T-helper 1 cell treated with Interleukin-12 subunit alpha and Interleukin-12 subunit beta and Interleukin-4 antibody, amounts not matched to agents 30 μg/mL and 1 μg/mL, for 36 hours (primary cell): ENCODE measurements around the gene ASRGL1.
"Not testable (repeated sequence)": the region's sequence is repeated elsewhere in the genome, so short reads cannot be mapped to it uniquely, and the experiment has no call there.

Experiments
- H3K27ac Mint-ChIP-seq: one replicate; pipeline ENCODE4 v1.8.0; 2021; ENCODE audit warnings: mild to moderate bottlenecking, mixed read lengths
- H3K27me3 Mint-ChIP-seq: one replicate; pipeline ENCODE4 v1.8.0; 2021; ENCODE audit warnings: low read depth, mixed read lengths
- H3K36me3 Mint-ChIP-seq: one replicate; pipeline ENCODE4 v1.8.0; 2021; ENCODE audit warnings: low read depth, mixed read lengths
- H3K4me1 Mint-ChIP-seq: one replicate; pipeline ENCODE4 v1.8.0; 2021; ENCODE audit warnings: low read depth, mixed read lengths
- H3K4me3 Mint-ChIP-seq: one replicate; pipeline ENCODE4 v1.8.0; 2021; ENCODE audit warnings: mild to moderate bottlenecking, moderate library complexity, mixed read lengths
- H3K9me3 Mint-ChIP-seq: one replicate; pipeline ENCODE4 v1.8.0; 2021; ENCODE audit warnings: mixed read lengths

The ASRGL1 gene

GRCh38 chr11:62373464-62374119 is 36.3 kb downstream of the ASRGL1 start:
- Mint-ChIP-seq H3K27ac (no peak overlapping the region), H3K4me1 (peaks cover 15% of the 10 kb centered on the region), H3K9me3 (no peaks in the 10 kb centered on the region)

GRCh38 chr11:62374801-62375200 is 37.6 kb downstream of the ASRGL1 start:
- peaks cover 17% of the 10 kb centered on the region for H3K4me1 Mint-ChIP-seq
- no peaks in the 10 kb centered on the region for H3K36me3 Mint-ChIP-seq
- no peaks in the 10 kb centered on the region for H3K9me3 Mint-ChIP-seq
- H3K4me3 Mint-ChIP-seq: no peak overlapping the region
- H3K27me3 Mint-ChIP-seq: peaks cover 15% of the 10 kb centered on the region
- no peak overlapping the region for H3K27ac Mint-ChIP-seq

More at GRCh38 chr11:62373464-62374119, 36.3 kb downstream of the ASRGL1 start:
- Mint-ChIP-seq H3K27me3 (peaks cover 4% of the 10 kb centered on the region), H3K36me3 (no peaks in the 10 kb centered on the region), H3K4me3 (no peak overlapping the region)

GRCh38 chr11:62378459-62379063 is 41.3 kb downstream of the ASRGL1 start:
- H3K27me3 Mint-ChIP-seq: peaks cover 24% of the 10 kb centered on the region
- not testable (repeated sequence) for H3K27ac Mint-ChIP-seq, H3K9me3 Mint-ChIP-seq, H3K4me1 Mint-ChIP-seq, H3K4me3 Mint-ChIP-seq, H3K36me3 Mint-ChIP-seq

GRCh38 chr11:62379586-62379985 is 42.3 kb downstream of the ASRGL1 start:
- not testable (repeated sequence) for H3K36me3 Mint-ChIP-seq, H3K4me1 Mint-ChIP-seq, H3K9me3 Mint-ChIP-seq, H3K4me3 Mint-ChIP-seq, H3K27ac Mint-ChIP-seq
- H3K27me3 Mint-ChIP-seq: peaks cover 24% of the 10 kb centered on the region

- not testable (repeated sequence) for H3K9me3 Mint-ChIP-seq
Measured at GRCh38 chr11:62380821-62381245, 43.6 kb downstream of the ASRGL1 start.

GRCh38 chr11:62383822-62384221 is 46.6 kb downstream of the ASRGL1 start:
- no peaks in the 10 kb centered on the region for H3K9me3 Mint-ChIP-seq
- H3K4me1 Mint-ChIP-seq: peaks cover 9% of the 10 kb centered on the region
- no peaks in the 10 kb centered on the region for H3K36me3 Mint-ChIP-seq
- H3K27ac Mint-ChIP-seq: no peak overlapping the region
- peaks cover 18% of the 10 kb centered on the region for H3K27me3 Mint-ChIP-seq
- no peak overlapping the region for H3K4me3 Mint-ChIP-seq

More at GRCh38 chr11:62380821-62381245, 43.6 kb downstream of the ASRGL1 start:
- H3K36me3 Mint-ChIP-seq, H3K4me1 Mint-ChIP-seq, H3K27ac Mint-ChIP-seq, H3K4me3 Mint-ChIP-seq: not testable (repeated sequence)
- peaks cover 24% of the 10 kb centered on the region for H3K27me3 Mint-ChIP-seq

GRCh38 chr11:62386083-62386482 is 48.8 kb downstream of the ASRGL1 start:
- H3K4me1 Mint-ChIP-seq, H3K27me3 Mint-ChIP-seq, H3K27ac Mint-ChIP-seq, H3K9me3 Mint-ChIP-seq, H3K4me3 Mint-ChIP-seq, H3K36me3 Mint-ChIP-seq: not testable (repeated sequence)

- Mint-ChIP-seq H3K27me3 (no peaks in the 10 kb centered on the region), H3K4me1 (peaks cover 3% of the 10 kb centered on the region), H3K36me3 (no peaks in the 10 kb centered on the region), H3K27ac (no peak overlapping the region), H3K4me3 (no peak overlapping the region), H3K9me3 (no peaks in the 10 kb centered on the region)
Measured at GRCh38 chr11:62387381-62387780, 50.1 kb downstream of the ASRGL1 start.

GRCh38 chr11:62388999-62389398 is 51.8 kb downstream of the ASRGL1 start:
- no peaks in the 10 kb centered on the region for H3K36me3 Mint-ChIP-seq

GRCh38 chr11:62390237-62390636 is 53.0 kb downstream of the ASRGL1 start:
- H3K27ac Mint-ChIP-seq: no peak overlapping the region
- no peaks in the 10 kb centered on the region for H3K27me3 Mint-ChIP-seq
- no peaks in the 10 kb centered on the region for H3K9me3 Mint-ChIP-seq
- H3K36me3 Mint-ChIP-seq: no peaks in the 10 kb centered on the region
- H3K4me1 Mint-ChIP-seq: peaks cover 9% of the 10 kb centered on the region
- H3K4me3 Mint-ChIP-seq: no peak overlapping the region

More at GRCh38 chr11:62388999-62389398, 51.8 kb downstream of the ASRGL1 start:
- Mint-ChIP-seq H3K27me3 (no peaks in the 10 kb centered on the region), H3K4me1 (peaks cover 3% of the 10 kb centered on the region), H3K4me3 (no peak overlapping the region), H3K9me3 (no peaks in the 10 kb centered on the region), H3K27ac (no peak overlapping the region)

- Mint-ChIP-seq H3K27me3 (no peaks in the 10 kb centered on the region), H3K4me3 (no peak overlapping the region), H3K36me3 (no peaks in the 10 kb centered on the region), H3K4me1 (peaks cover 11% of the 10 kb centered on the region), H3K27ac (no peak overlapping the region), H3K9me3 (no peaks in the 10 kb centered on the region)
Measured at GRCh38 chr11:62390722-62391121, 53.5 kb downstream of the ASRGL1 start.

- peaks cover 11% of the 10 kb centered on the region for H3K4me1 Mint-ChIP-seq
- H3K9me3 Mint-ChIP-seq: no peaks in the 10 kb centered on the region
- no peaks in the 10 kb centered on the region for H3K36me3 Mint-ChIP-seq
Measured at GRCh38 chr11:62391642-62392425, 54.6 kb downstream of the ASRGL1 start.

GRCh38 chr11:62392506-62392905 is 55.3 kb downstream of the ASRGL1 start:
- H3K4me3 Mint-ChIP-seq: no peak overlapping the region
- H3K4me1 Mint-ChIP-seq: peaks cover 9% of the 10 kb centered on the region
- H3K36me3 Mint-ChIP-seq: no peaks in the 10 kb centered on the region
- H3K27me3 Mint-ChIP-seq: no peaks in the 10 kb centered on the region
- H3K27ac Mint-ChIP-seq: no peak overlapping the region
- no peaks in the 10 kb centered on the region for H3K9me3 Mint-ChIP-seq

More at GRCh38 chr11:62391642-62392425, 54.6 kb downstream of the ASRGL1 start:
- H3K4me3 Mint-ChIP-seq: no peak overlapping the region
- H3K27me3 Mint-ChIP-seq: no peaks in the 10 kb centered on the region
- H3K27ac Mint-ChIP-seq: no peak overlapping the region

- H3K36me3 Mint-ChIP-seq: no peaks in the 10 kb centered on the region
- peaks cover 8% of the 10 kb centered on the region for H3K4me1 Mint-ChIP-seq
- no peak overlapping the region for H3K27ac Mint-ChIP-seq
- no peak overlapping the region for H3K4me3 Mint-ChIP-seq
- no peaks in the 10 kb centered on the region for H3K9me3 Mint-ChIP-seq
- H3K27me3 Mint-ChIP-seq: no peaks in the 10 kb centered on the region
Measured at GRCh38 chr11:62393061-62393611, 55.9 kb downstream of the ASRGL1 start.
